Measurements from ENCODE around the gene NKAIN2.
A peak's percentile ranks its signal among the peaks of the same experiment; 100 is the strongest.
"Not testable (repeated sequence)": the region's sequence is repeated elsewhere in the genome, so short reads cannot be mapped to it uniquely, and the experiment has no call there.

Gene NKAIN2

DNA sequence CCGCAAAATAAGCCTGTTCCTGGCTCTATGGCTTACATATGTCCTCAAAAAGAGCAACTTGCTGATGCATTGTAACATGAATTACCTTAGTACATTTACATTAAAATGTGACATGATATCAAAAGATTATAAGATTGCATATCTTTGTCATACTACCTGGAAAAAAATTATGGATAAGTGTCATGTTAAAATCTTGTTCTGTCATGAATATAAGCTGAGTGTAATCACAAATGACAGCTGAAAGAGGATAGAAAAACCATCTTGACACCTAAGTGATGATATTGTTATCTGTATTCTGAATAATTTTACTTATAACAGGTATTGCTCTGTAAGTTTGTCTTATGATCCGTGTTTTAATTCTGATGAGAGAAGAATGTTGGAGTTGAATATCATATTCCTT lies 655.6 kb downstream of the NKAIN2 start:
- DNase-seq, result no peak

DNA sequence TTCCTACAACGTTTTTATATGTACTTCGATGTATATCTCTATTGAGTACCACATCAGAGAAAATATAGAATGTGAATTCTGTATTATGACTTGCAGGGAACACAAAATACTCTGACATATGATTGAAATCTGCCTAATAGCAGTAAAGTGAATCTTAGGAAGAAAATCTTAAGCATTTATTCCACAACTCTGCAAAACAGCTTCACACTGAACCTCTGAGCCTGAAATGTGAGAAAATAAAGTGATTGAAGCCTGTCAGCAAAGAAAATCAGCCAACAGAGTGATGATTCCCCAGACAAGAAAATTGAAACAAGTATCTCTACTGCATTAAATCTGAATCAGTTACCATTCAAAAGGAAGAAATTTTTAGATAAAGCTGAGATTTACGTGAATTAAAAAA lies 659.1 kb downstream of the NKAIN2 start:
- DNase-seq, result no peak

DNA sequence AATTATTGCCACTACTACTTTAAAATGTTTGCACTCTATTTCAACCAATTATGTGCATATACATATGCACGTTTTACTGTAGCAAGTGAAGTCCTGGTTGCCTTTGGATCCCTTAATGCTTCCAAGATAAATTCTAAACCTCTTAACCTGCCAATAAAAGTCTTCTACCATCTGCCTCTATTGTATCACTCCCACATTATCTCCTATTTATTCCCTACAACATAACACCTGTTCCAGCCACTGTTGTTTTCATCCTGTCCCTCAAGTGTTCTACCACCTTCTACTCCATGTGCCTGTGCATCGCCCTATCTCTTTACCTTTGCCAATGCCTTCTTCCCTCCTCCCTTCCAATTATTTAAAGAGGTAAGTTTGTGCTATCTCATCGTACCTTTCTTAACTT lies 659.6 kb downstream of the NKAIN2 start:
- no peak for DNase-seq

DNA sequence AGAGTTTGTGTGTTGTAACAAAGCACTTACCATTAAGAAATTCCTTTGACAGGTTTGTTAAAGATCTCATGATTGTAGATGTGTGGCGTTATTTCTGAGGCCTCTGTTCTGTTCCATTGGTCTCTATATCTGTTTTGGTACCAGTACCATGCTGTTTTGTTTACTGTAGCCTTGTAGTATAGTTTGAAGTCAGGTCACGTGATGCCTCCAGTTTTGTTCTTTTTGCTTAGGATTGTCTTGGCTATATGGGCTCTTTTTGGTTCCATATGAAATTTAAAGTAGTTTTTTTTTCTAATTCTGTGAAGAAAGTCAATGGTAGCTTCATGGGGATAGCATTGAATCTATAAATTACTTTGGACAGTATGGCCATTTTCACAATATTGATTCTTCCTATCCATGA lies 660.9 kb downstream of the NKAIN2 start:
- not testable (repeated sequence) for DNase-seq

DNA sequence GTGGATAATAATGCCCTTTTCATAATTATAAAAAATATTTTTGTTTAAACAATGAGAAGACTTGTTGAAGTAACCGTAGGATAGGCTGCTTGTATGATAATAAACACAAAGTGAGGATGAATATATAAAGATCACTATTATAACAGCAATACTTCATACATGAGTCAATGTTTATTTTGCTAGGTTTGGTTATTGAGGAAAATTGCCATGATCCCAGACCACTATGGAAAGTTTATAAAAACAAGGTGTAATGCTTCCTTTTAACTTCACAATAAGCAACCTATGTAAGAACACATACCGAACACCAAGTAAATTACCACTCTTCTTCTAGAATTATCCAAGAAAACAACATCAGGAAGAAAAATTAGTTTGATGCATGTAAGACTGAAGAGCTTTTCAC lies 663.3 kb downstream of the NKAIN2 start:
- DNase-seq, result no peak

DNA sequence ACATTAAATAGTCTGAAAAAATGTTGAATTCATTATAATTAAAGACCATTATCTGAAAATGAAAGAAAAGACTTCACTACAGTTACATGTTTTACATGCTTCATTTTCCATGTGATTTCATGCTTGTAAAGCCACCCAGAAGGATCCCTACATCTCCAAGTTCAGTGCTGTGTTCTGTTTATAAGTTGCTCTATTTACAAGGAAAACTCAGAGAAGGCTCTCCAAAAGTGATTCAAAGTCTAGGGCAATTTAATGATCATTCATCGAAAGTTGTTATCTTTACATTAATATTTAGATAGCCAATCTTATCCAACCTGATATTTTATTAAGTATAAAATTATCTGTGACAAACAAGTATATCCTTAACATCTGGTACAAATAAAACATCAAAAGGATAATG lies 663.7 kb downstream of the NKAIN2 start:
- DNase-seq, result no peak

DNA sequence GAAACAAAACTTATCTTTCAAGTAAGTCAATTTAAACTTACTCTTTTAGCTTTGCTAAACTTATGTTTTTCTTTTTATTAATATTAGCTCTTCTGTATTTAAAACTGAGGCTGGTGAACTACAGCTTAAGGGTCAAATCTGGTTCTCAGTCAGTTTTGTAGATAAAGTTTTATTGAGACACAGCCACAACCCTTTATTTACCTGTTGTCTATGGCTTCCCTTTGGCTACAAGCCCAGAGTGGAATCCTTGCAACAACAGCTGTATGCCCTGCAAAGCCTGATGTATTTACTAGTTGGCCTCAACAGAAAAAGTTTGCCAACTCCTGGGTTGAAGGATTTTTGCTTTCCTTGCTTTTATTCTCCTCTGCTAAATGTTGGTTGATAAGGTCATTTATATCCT lies 667.1 kb downstream of the NKAIN2 start:
- peak; percentile 61 for DNase-seq

DNA sequence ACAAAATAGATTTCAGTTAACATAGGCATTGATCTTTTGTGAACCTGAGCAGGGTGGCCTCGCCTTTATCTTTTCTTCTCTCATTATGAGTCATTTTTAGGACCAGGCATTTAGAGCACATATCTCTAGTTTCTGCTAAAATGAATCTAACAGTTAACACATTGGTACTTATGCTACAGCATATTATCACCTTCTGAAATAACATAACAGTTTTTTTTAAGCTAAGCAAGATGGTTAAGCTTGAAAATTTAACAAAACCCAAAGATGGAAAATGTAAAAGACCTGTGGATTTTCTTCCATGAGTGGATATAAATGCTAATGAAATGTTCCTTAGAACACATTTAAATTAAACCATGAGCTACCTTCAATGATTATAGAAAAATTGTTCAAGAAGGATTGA lies 671.5 kb downstream of the NKAIN2 start:
- no peak for DNase-seq

DNA sequence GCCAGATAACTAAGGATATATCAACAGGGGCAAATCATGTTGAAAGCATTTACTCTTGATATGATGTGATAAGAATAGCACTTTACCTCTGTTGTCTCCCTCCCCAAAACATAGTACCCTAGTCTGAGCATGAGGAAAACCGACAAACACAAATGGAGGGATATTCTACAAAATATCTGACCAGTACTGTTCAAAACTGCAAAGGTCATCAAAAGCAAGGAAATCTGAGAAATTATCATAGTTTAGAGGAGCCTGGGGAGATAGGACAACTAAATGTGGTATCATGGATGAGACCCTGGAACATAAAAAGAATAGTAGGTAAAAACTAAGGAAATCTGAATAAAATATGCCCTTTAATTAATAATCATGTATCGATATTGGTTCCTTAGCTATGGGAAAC lies 675.2 kb downstream of the NKAIN2 start:
- no peak for DNase-seq

DNA sequence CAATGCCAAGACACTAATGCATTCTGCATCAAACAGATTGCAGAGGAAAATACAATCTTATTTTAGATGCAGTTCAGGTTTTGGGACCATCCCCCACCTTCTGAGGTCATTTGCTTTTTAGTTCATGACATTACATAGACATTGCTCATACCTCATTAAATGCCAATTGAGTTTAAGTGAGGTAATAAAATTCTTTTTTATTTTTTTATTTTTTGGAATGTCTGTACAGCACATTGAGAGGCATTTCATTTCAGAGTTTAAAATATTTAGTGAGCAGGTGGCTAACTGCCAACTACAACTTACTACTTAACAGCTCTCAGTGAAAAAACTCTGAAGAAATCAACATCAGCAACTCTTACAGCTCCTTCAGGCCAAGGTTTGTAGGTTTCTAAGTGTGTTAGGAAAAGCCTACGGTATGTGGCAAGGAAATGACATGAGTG lies 676.3 kb downstream of the NKAIN2 start:
- DNase-seq, result no peak

DNA sequence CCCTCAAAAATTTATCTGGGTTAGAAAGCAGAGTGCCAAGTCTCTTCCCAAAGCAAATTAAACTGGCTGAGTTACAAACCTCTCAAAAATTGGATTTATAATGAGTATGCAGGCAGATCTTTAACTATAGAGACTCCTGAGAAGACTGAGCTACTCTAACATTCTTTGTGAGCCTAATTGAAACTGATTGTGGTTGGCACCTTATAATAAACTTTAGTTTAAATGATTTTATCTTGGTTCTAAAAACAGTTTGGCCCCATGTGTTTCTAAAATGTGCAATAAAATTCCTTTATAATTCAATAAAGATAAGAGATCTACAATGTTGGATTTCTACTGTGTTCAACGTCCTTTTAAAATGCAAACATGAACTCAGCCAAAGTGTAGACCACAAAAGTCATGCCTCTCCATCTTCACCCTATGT lies 678.4 kb downstream of the NKAIN2 start:
- DNase-seq, result no peak

DNA sequence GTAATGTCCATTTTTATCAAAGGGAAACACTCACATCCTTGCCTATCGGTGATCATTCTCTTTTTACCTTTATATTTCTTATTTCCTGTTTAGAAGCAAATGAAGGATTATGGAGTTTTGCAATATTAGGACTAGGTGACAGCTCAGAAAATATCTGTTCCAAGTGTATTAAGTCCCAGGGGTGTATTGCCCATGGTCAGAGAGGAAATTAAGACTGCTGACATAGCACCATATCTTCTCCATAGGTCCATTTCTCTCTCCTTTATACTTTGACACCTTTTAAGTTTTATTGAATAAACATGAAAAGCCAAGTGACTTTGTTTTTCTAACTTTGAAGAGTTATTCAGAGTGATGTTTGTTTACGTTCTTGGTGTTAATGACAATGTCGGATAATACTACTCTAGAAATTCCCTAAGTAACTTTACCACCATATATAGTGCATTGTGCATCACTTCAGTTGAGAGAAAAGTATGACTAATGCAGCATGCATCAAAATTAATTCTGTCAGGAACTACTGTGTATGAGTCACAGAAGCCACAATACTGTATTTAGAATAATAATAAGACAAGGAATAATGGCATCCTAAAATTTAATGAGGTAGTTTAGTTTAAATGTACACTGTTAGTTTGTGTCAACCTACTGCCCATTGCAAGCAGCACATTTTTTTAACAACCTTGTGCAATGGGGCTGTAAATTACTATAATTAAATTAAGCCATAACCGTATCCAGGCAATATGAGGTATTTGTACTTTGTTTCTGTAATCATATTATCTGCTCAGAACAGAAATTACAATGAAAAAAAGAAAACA lies 684.2 kb downstream of the NKAIN2 start:
- no peak for DNase-seq

DNA sequence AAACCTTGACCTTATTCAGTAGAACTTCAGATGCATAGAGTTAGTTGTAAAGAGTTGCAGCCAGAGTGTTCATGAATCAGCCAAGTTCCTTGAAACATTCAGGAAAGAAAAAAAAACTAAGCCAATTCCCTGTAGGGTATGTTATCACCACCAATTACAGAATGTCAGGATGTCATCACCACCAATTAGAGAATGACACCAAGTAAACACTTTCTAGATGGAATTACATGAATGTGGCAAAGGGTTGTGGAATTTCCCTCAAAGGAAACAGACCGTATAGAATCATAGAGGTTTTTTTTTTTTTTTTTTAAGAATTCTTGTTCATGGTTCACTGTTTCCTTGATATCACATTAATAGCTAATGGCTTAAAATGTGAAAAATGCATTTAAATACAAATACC lies 686.5 kb downstream of the NKAIN2 start:
- no peak for DNase-seq

DNA sequence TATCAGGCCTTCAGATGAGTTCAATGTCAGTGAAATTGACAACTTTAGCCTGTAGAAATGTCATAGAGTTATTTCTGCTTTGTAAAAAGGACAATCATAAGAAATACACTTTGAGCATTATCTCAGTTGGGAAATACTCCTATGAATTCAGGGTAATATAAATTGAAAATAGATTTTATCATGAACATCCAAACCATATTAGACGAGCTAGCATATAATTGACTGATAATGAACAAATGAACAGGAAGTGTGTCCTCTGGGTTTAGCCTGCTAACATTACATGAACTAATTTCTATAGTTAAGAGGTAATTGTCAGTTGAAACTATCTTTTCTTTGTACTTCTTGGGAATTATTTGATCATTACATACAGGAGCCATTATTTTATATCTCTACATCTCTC lies 689.6 kb downstream of the NKAIN2 start:
- DNase-seq, result no peak

DNA sequence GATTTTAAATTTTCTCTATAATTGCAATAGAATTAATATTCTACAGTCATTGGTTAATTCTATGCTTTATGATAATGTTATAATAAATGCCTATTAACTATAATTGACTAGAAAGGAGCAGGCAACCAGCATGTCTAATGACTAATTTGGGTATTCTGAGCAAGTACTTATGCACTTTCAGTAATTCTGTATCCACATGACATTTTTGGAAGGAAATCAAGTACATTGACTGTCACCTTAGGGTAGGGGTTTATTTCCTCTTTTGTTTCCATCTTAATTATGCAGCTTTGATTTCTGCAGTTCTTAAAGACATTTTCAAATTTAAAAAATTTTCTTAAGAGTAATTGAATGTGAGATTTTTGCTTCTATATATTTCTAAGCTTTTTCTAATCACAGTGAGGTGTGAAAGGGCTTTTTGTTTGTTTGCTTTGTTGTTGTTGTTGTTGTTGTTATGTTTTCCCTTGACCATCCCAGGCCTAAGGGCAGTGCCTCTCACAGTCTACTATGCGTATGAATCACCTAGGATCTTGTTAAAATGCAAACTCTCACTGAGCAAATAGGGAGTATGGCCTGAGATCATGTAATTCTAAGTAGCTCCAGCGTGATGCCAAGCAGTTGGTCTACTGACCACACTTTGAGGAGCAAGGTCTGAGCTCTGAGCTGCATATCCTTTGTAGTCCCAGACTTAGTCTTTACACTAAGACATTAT lies 691.4 kb downstream of the NKAIN2 start:
- no peak for DNase-seq

DNA sequence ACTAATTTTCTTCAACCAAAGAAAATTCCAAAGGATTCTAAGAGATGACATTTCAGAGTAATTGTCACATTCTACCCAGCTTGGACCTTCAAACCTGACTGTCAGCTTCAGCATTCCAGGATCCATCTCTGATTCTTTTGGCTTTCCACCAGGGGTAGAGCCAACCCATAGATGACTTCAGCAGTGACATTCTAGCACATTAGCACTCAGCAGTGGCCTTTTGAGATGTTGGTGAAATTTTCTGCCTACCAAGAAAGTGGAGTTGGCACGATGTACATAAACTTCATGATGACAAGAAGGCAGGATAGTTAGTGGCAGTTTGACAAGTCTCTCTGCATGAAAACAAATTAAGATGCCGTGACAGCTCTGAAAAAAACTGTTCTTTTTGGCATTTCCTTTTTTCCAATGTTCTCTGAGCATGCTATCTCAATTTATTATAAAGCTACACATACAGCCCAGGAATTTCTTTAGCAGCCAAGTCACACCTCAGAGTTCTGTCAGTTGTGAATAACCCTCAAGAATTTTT lies 692.1 kb downstream of the NKAIN2 start:
- no peak for DNase-seq

DNA sequence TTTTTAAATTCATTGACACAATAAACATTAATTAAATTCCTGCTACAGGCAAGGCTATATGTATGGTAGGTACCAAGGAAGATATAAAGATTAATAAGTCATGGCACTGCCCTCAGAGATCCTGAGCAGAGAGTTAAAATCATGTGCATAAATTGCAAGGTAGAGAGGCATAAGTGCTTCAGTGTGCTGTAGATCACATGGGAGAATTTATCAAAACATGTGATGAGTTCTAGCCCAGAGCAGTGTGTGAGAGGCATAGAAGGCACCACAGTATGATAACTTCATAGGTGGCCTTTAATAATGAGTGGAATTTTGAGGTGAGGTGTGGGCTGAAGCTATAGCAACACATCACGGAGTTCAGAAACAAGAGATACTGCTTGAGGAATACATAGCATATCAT lies 692.7 kb downstream of the NKAIN2 start:
- no peak for DNase-seq

DNA sequence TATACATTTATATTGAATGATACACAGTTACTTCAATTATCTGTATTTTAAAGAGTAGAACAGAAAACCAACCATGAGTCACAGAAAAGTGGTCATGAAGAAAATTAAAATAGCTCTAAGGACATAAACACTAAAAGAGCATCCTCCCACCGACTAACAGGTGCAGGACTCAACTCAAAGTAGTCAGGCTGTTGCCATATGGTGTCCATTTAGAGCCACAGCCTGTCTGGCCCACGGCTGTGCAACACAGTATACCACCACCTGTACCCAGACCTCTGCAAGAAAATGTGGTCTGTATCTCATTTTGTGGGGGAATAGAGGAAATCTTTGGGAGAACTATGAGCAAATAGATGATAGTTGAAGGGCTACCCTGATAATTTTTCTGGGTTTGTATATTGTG lies 708.8 kb downstream of the NKAIN2 start:
- DNase-seq, result no peak

DNA sequence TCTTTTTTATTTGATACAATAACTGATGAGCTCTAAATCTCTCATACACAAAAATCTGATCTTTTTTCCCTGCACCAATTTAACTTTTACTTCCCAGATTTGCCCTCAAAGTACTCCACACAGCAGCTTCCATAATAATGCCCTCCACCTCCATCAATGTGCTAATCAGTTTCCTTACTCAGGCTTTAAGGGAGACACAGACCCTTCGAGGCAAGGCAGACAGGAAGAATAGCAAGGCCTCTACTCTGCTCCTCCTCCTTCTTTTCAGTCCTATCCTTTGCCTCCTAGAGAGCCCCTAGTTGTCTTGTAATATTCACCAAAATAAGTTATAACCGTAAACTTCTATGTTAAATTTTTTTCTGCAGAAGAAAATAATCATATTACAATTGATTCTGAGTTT lies 713.7 kb downstream of the NKAIN2 start:
- DNase-seq, result no peak

DNA sequence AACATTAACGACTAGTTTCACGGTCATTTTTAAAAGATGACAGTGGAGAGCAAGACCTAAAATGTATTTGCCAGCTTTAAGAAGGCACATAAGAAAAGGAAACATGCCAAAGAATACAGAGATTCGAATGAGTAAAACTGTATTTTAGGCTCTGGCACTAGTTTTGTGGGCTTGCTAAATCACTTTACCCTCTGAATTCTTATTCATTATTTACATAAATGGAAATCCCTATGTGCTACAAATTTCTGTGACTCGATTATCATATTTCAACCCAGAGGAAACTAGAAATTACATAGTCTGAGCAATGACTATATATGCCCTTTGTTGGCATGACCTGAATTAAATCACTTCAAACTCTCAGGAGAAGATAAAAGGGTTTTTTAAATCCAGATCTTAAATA lies 716.8 kb downstream of the NKAIN2 start:
- DNase-seq, result no peak

DNA sequence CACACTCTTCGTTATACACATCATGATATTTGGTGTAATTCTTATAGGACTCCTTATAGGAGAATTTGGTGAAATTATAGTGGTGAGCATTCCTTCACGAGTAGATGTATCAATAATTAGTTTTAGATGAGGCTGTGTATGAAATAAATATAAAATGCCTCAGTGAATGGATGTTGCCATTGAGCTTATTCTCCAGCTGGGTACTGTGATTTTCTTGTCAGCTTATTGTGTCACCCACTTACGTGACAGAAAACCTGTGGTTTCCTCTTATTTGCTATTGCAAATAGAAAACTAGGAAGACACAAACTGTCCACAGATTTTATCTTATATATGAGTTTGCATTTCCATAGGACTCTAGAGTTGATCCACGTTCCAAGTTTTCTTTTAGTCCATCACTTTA lies 718.7 kb downstream of the NKAIN2 start:
- DNase-seq, result no peak

DNA sequence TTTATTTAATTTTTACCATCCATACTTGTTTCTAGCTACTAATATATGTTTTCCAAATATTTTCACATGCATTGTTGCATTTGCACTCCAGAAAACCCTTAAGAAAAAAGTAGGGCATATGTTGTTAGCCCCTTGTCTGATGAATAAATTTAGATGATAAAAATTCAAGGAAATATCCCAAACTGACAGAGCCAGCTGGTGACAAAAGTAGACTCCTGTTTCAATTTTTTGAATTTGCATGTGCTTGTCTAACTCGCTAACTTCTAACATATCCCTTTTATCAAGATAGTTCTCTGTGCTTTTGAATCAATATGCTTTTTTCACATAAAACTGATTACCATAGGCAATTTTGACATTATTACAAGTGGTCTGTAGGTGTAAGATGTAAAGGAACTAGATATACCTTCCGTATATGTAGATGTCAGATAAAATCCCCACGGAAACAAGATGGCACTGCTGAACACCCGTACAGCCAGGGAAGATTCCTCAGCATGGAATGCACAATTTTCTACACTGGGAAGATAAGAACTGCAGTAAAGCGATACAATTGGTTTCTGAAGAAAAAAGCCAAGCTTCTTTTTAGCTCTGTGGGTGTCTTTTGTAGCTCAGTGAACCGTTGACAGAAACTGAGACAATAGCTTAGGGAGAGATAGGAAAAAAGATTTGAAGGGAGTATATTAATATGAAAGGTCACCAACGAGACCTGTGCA lies 721.0 kb downstream of the NKAIN2 start:
- no peak for DNase-seq

DNA sequence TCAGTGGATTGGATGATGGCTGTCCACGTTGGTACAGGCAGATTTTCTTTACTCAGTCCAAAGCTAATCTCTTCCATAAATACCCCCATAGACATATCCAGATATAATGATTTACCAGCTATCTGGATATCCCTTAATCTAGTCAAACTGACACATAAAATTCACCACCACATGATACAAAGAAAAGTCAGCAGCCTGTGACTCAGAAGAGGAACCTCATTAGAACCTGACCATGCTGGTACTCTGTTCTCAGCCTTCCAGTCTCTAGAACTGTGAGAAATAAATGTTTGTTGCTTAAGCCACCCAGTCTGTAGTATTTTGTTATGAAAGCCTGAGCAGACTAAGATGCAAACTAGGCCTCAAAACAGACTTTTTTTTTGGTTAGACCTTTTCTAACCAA lies 727.3 kb downstream of the NKAIN2 start:
- DNase-seq, result no peak

DNA sequence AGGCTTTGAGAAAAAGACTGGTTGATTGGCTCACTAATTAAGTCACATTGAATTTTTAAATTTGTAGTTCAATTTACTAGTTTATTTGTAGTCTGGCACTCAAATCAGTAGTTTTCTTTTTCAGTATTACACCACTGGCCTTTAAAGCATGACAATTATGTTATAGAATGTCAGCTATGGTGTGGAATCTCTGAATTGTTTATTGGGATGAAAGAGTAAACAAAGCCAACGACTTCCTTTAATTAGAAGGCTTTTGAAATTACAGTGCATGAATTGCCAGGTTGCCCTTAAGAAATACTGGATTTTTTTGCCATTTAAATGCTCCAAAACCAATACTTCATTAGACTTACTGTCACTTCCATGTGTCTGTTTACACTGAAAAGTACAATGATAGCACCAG lies 731.6 kb downstream of the NKAIN2 start:
- DNase-seq, result no peak

All from NCI-H2029 (cell line).